HG02763 (cell line): ENCODE measurements around the gene EGR4.

ENCODE experiments used
- ATAC-seq: cut with Tn5 transposase; IDR thresholded peaks from one replicate; pipeline ENCODE4 v1.9.1; 2021; ENCODE audit warnings: mild to moderate bottlenecking, moderate library complexity; ENCODE audit not compliant: unreplicated experiment

EGR4 gene

DNA sequence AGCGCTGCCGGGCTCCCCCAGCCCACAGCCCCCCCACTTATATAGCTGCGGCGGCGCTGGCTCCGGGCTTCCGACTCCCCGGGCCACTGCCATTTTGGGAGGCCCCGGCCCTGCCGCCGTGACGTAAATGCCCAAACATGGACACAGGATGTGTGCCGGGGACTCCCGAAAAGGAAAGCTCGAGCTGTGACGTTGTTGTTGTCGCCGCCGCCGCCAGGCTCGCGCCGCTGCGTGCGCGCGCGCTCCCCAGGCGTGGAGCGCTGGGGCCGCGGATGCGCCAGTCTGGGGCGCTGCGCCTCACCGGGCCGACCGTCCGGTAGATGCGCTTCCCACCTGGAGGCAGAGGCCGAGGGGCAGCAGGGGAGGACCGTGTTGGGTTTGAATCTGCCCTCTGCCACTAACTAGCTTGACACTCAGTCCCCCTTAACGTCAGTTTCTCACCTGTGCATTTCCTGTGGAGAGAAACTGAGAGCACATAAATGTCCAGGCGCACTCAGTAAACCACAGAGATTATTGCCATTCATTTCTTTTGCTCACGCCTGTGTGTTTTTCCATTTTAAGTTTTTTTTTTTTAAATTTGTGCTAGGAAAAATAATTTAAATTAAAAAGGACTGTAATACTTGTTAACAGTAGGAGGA, at the start of gene EGR4:
EGR4 (minus strand) TSS at position 15 of the 638 bp plus-strand sequence. CDS start 231 bp downstream, outside the sequence.
- peak; percentile 84 for ATAC-seq

DNA sequence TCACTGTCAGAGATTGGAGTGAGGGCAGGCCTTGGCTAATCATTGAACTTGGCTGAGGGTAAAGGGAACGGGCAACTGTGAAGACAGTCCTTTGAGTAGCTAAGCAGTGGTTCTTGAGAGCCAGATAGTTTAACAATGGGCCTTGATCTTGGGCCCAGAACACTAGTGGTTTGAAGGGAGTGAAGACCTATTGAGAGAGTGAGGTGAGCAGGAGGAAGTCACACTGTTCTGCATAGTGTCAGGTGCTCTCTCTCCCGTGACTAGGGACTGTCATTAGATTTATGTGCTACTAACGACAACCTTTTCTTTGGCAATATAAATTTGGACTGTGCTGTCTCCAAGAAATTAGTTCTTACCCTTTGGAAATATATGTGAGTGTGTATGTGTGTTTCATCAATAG, 47.7 kb upstream of the EGR4 start:
- no peak for ATAC-seq

DNA sequence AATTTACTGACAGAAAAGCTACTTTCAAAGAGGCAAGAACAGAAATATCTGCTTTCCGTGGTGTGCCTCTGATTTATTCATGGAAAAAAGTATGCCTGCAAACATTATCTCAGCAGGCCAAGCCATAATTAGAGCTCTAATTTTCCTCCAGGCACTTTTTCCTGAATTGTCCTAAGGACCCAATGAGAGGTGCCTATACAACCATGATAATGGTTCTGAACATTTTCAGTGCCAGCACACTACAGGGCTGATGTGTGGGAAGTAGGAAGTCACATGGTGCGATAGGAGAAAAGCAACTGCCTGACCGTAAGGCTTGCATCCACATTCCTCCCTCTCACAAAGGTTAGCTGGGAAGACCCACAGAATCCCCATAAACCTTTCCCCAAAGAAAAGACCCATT, 45.9 kb upstream of the EGR4 start:
- no peak for ATAC-seq

DNA sequence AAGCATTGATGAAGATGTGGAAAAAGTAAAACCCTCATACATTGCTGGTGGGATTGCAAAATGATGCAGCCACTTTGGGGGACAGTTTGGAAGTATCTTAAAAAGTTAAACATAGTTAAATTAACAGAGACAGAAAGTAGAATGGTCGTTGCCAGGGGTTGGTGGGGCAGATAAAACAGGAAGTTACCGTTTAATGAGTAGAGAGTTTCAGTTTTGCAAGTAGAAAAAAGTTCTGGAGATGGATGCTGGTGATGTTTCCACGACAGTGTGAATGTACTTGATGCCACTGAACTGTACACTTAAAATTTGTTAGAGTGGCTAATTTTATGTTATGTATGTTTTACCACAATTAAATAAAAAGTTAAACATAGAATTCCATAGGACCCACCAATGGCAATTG, 44.5 kb upstream of the EGR4 start:
- ATAC-seq: peak; percentile 50

DNA sequence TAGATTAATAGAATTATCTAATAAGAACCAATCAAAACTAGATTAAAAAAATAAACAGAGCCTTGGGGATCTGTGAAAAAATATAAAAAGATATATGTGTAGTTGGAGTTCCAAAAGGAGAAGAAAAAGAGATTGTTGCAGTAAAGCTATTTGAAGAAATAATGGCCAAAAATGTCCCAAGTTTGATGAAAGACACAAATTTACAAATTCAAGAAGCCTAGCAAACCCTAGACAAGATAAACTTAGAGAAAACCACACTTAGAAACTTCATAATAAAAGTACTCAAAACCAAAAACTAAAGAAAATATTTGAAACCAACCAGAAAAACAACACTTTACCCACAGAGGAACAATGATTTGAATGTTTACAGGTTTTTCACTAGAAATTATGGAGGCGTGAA, 41.3 kb upstream of the EGR4 start:
- no peak for ATAC-seq

DNA sequence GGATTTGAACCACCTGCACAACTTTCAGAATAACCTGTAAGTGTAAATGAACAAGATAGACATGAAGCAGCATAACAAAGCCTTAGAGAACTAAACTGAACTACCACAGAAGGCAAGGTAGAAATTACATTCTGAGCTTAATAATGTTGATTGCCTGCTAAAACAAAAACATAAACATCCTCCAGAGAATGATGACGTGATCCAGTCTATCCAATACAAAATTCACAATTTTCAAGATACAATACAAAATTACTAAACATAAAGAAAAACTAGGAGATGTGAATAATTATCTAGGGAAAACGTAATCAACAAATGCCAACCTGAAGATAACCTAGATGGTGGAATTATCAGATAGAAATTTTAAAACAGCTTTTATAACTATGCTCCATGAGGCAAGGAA, 40.7 kb upstream of the EGR4 start:
- ATAC-seq: no peak

DNA sequence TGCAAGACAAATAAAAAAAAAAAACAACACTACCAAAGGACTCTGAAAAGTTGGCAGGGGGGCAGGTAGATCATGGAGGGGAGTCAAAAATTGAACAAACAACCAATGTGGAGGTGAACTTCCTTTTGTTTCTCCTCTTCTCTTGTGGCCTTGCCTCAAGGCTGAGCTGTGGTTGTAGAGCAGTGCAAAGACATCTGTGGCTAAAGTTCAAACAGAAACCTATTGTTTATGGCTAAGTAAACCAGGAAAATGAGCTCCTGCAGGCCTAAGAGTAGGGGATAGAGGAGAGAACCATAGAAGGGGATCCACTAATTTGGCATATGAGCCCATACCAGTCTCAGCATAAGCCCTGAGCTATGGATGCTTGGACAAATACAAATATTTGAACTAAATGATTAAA, 40.2 kb upstream of the EGR4 start:
- no peak for ATAC-seq

DNA sequence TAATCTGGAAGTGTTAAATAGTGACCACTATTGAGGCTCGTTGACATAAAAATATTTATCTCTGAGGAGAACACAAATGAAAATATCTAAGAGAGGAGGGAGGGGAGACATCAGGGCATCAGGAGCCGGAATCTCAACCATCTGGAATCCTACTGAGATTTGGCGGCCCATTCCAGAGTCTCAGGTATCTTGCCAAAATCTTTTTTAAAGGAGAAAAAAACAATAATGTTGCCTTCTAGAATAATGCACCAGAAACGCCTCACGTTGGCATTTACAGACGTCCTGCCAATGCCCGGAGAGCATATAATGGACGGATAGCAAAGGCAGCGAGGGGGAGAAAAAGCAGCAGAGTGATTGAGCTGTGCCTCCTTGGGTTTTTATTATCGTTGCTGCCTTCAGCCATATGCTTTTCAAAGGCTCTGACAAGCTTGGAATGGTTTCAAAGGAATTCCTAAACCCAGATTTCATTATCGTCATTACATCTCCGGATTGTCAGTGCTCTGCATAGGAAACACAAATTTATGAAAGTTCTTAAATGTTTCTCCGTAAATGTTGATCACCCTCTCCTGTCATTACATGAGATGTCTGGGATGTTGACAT, 30.9 kb upstream of the EGR4 start:
- ATAC-seq: no peak

DNA sequence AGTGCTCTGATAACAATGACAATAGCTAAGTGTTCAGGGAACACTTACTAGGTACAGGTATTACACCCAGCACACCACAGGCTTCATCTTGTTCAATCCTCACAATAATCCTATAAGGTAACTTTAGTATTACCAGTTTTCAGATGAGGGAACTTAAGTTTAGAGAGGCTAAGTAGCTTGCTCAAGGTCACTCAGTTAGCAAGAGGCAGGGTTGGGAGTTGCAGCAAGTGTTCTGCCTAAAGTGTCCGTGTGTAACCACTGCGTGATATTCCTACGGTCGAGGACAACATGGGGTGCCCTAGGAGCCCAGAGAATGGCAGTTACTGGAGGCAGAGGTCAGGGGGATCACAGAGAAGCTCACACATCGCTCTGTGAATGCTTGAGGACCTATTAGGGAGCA, 30.2 kb upstream of the EGR4 start:
- ATAC-seq: no peak

DNA sequence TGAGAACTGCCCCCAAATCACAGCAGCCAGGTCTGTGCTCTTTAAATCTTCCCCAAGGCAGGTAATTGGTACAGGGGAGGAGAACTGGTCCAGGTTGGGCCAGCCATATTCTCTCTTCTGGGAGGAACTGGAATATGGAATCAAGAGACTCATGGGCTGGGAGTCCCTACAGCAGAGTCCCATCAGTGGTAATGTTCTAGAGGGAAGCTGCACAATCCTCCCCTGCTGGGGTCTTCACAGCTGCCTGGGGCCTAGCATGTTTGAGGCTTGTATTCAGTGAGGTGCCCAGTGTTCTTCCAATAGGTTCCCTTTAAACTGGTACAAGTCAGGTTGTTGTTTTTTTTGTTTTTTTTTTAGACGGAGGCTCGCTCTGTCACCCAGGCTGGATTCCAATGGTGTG, 21.1 kb upstream of the EGR4 start:
- no peak for ATAC-seq

DNA sequence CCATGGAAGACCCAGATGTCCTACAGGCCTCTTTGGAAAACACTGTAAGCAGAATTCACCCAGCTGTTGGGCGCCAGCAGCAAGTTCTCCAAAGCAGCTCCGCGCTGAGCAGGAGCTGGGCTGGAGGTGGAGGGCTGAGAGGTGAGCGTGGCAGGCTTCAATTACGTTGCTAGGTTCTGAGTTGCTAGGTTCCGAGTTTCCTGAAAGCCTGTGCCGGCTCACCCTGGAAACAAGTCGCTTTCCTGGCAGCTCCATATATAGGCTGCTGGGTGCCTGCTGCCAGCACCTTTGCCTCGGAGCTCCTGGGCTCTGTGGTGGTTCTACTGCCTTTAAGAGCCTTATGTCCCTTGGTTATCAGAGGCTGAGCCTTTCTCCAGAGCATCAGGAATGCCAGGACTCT, 14.4 kb upstream of the EGR4 start:
- ATAC-seq: no peak

DNA sequence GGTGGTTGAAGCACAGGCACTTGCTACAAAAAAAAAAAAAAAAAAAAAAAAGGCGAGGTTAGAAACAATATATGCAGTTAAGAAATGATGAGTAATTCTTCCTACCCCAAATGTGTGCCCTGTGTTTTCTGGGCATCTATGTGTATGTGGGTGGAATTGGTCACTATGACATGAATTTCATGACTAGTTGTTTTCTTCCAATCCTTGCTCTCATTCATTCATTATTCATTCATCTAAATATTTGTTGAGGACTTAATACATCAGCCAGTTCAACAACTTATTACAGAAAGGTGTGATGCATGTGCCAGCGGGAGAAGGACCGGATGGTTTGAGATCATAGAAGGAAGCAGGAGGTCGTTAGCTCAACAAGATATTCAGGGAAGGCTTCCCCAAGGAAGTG, 8.3 kb upstream of the EGR4 start:
- no peak for ATAC-seq

DNA sequence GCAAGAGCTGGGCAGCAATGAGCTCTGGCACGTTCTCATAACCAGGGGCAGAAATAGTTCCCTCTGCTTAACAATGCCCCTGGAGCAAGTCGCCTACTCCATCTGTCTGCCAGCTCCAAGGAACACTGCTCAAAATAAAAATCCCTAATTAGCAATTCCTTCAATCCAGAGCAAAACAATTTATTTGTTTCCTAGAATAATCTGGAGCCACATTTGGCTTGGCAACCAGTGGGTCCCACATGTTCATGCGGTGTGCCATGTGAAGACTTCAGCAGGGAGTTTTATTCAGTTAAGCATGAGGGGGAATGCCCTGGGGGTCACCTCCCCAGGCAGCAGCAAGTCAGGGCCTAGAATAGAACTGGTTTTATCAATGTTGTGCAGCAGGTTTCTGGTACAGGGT, 7.6 kb upstream of the EGR4 start:
- ATAC-seq: no peak

DNA sequence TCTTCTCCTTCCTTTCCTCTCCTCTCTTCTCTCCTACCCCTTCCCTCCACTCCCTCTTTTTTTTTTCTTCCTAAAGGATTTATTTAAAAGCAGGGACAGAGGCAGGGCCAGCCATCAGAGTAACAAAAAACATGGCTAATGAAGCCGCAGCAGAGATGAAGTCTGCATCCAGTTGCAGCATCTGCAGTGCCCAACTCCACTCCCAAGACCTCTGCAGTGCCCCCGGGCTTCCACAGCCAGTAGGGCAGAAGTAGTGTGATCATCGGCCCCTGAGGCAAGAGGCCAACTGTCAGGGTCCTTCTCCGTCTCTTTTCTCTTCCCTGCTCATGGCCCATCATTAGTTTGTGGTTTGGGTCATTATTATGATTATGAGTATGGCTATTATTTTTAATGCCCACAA, 4.2 kb upstream of the EGR4 start:
- no peak for ATAC-seq

DNA sequence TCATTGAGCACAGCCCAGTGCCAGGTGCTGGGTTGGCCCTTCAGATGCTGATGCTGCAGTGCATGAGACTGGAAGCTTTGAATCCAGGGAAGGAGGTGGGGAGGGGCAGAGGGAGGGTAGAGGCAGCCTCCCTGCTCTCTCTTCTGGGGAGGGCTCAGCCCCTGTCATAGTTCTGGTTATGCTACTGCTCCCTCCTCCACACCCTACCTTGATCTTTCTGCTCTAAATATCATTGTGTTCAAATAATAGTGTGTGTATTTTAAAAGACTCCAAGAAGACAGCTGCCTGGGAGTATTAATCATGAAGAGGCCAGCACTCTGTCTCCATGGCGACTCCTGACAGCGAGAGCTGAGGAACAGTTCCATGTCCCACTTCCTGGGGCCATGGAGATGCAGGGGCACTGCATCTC, 3.8 kb upstream of the EGR4 start:
- no peak for ATAC-seq

DNA sequence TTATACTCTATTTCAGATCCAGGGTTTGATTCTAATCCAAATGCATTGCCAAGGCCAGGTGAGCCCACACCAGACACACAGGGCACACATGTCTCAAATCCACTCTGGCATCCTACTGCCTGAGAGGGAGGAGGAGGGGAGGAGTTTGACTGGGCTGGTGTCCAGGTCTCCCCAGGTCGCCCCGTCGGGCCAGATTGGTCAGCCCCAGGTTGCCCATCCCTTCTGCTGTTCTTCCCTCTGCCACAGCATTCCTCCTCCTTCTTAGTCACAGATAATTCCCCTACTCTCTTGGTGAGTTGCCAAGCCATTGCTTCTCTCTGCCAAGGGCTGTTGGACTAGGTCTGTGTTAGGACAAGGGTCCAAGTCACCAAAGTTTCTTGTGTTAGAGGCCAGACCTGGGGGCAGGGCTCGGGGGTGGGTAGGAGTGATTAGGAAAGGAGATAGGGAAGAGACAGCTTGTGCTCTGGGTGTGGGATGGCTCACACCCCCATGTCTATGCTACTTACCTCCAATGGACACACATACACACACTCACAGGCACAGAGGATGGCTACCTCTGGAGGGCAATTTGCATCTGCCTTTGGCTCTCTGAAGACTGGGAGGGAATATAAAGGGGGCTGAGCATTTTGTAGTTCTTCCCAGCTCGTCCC, 2.5 kb upstream of the EGR4 start:
- no peak for ATAC-seq

DNA sequence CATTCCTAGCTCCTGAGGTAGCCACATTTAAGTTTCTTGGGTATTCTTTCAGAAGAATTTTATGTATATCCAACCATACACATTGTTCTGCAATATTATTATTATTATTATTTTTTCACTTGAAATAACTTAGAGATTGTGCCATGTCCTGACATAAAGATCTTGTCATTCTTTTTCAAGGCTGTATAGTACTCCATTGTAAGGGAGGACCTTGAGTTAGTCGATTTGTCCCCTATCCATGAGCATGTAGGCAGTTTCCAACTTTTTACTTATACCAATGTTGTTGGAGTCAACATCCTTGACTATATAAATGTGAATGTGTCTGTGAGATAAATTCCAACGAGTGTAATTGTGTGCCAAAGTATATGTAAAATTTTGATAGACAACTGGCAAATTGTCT, 891 bp upstream of the EGR4 start:
- ATAC-seq: no peak

DNA sequence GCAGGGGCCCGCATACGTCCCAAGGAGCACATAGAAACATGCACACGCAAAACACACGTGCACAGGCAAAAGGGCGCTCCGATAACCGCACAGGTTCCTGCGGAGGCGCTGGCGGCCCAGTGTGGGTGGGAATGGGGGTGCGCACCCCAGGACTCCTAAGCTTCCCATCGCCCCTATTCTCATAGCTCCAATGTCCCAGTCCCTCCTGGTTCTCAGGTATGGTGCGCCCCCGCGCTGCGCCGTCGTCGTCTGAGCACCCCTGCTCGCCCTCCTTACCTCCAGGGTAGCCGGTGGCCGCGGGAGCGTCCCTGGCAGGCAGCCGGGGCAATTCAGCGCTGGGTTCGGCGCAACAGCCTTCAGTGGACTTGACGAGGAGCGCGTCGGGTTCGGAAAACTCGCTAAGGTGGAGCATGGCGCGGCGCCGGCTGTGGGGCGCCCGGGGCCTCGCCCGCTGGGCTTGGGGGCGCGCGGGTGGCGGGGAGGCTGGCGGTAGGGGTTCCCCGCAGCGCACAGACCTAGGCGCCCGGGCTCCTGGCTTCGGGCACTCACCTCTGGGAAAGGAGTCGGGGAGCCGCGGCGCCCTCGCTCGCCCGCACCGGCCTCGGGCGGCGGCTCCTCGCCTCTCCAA, 328 bp downstream of the EGR4 start:
- ATAC-seq: no peak

DNA sequence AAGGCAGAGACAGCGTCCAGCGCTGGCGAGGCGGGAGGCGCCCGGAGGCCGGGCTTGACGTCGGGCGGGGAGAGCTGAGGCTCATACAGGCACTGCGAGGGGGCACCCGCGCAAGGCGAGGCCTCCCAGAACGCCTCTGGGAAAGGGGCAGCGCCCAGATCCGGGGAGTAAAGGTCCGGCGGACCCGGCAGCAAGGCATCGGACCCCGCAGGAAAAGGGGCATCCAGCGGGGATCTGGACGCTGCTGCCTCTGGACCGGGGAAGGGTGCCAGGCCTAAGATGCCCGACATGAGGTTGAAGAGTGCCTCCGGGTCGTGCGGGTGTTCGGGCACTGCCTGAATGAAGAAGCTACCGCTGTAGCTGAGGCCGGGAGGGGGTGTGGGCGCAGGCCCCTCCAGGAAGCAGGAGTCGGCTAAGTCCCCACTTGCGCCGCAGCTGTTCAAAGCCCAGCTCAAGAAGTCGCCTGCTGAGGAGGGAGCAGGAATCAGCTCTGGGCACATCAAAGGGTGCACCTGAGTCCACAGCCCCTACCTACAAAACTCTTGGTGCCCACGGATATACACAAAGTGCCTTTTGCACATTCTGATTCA, 937 bp downstream of the EGR4 start:
- no peak for ATAC-seq

DNA sequence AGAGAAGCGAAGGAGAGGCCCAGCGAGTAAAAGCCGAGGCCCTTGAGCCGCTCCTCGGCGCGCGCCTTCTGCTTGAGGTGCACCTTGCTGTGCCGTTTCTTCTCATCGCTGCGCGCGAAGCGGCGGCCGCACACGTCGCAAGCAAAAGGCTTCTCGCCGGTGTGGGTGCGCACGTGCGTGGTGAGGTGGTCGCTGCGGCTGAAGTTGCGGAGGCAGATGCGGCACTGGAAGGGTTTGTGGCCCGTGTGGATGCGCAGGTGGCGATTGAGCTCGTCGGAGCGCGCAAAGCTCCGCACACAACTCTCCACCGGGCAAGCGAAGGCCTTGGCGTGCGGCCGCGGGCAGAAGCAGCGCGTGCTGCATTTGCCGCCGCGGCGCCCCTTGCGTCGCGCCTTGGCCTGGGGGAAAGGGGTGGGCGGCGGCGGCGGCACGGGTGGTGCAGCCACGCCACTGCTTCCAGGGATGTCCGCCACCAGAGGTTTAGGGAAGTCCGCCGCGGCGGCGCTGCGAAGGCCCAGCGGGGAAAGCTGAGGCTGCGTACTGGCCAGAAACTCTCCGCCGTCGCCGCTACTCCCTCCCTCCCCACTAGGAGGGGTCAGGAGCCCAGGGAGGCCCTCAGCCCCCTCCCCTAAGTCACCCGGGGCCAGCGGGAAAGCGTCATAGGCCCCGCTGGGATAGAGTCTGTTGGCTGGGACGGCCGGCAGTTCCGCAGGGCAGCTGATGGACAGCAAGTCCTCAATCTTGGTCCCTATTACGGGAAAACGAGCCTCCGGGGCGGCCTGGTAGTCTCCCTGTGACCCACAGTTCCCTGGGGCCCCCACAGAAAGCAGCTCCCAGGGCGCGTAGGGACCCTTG, 1.7 kb downstream of the EGR4 start:
- no peak for ATAC-seq

DNA sequence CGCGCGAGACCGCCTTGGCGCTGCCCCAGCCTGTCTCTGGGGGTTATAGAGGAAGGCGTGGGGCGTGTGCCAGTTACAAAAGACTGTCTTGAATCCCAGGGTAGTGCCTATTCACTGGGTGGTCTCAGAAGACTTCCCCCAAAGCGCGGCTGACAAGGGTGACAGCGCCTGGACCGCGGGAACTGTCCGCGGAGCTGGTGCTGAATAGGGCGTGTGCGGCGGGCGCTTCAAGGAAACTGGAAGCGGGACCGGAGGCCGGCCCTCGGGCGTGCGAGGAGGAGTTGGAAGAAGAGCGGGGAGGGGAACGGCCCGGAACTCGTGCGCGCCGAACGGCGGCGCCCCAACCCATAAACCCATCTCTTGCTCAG, 2.3 kb downstream of the EGR4 start:
- ATAC-seq: no peak
